Right ventricle myocardium inferior (tissue), 1 donor: ENCODE measurements around the gene POU6F1. TPM values are rescaled to one million over a fixed set of nuclear protein-coding genes. Genes with fewer than 3 reads are reported as not detected.

Experiments used
- ATAC-seq: fragments of 200-7000 bp; cut with Tn5 transposase; one replicate; pipeline ENCODE4 v1.9.1; 2020; ENCODE audit warnings: mild to moderate bottlenecking, moderate library complexity
- DNase-seq: peaks from one replicate; pipeline ENCODE4 v3.0.0; 2021; ENCODE audit errors: missing footprints
- intact Hi-C: fragments of 100-400 bp; cut with DNase I; formaldehyde crosslinking; loops from one replicate; pipeline ENCODE4 v1.11.0; 2022
- total RNA-seq: library from RNA; stranded (reverse); fragmentation: NEBNext Ultra II Directional; extraction: Animal tissue kit (Norgen Biotek cat#: 25700); gene quantifications from one replicate; pipeline ENCODE4 v1.2.1, GENCODE V29; 2021
- donor health status: DM: no; HTN: yes; CAD: no; lungs with severe emphysema.

The POU6F1 gene
- total RNA-seq, 1 donor from 2014 or later, result 8.6 TPM

- DNase-seq (no peak), ATAC-seq (peak; percentile 74)
- intact Hi-C loops, result no loop called here
Measured at GRCh38 chr12:51183816-51184215, 34.0 kb downstream of the POU6F1 start.

- no peak for DNase-seq
- no peak for ATAC-seq
- intact Hi-C loops, result no loop called here
Measured at GRCh38 chr12:51183349-51183748, 34.5 kb downstream of the POU6F1 start.

GRCh38 chr12:51181558-51181957 lies 36.3 kb downstream of the POU6F1 start:
- DNase-seq (no peak), ATAC-seq (no peak)
- intact Hi-C loops, result no loop called here

- no peak for DNase-seq
- intact Hi-C loops, result no loop called here
- ATAC-seq, result no peak
Measured at GRCh38 chr12:51177897-51178296, 40.0 kb downstream of the POU6F1 start.

- no peak for DNase-seq
Measured at GRCh38 chr12:51174501-51174900, 43.4 kb downstream of the POU6F1 start.

GRCh38 chr12:51172515-51173431 lies 45.1 kb downstream of the POU6F1 start, which contains the start of gene TFCP2:
TSS of gene TFCP2 (minus strand) at chr12:51173135. CDS start at chr12:51172422, 713 bp downstream.
- intact Hi-C loops, result loop anchor here (2.0 to 5.0 kb wide), 3 partner anchors 45 to 90 kb away; partner anchors contain the start of genes CSRNP2, DAZAP2 and POU6F1
- peak; percentile 99 for ATAC-seq
- DNase-seq, result peak; percentile 99

More at GRCh38 chr12:51174501-51174900, 43.4 kb downstream of the POU6F1 start:
- no peak for ATAC-seq
- intact Hi-C loops, result loop anchor here (5.0 kb wide), 1 partner anchor 43 kb away; the partner anchor contains the start of gene POU6F1

- ATAC-seq, result peak; percentile 3
- intact Hi-C loops, result loop anchor here (2.0 to 5.0 kb wide), 3 partner anchors 45 to 89 kb away; partner anchors contain the start of genes CSRNP2, DAZAP2 and POU6F1
Measured at GRCh38 chr12:51171884-51172514, 45.9 kb downstream of the POU6F1 start.

GRCh38 chr12:51163795-51164194 lies 54.1 kb downstream of the POU6F1 start:
- intact Hi-C loops, result no loop called here
- DNase-seq, result no peak
- ATAC-seq, result no peak

More at GRCh38 chr12:51171884-51172514, 45.9 kb downstream of the POU6F1 start:
- DNase-seq, result no peak

GRCh38 chr12:51162217-51162616 lies 55.6 kb downstream of the POU6F1 start:
- DNase-seq (no peak), ATAC-seq (no peak)
- intact Hi-C loops, result no loop called here

- ATAC-seq (peak; percentile 26), DNase-seq (no peak)
- intact Hi-C loops, result no loop called here
Measured at GRCh38 chr12:51160814-51161459, 56.9 kb downstream of the POU6F1 start.

- ATAC-seq, result no peak
- DNase-seq, result no peak
- intact Hi-C loops, result no loop called here
Measured at GRCh38 chr12:51156245-51156765, 61.6 kb downstream of the POU6F1 start.

- ATAC-seq, result no peak
- DNase-seq, result no peak
- intact Hi-C loops, result no loop called here
Measured at GRCh38 chr12:51152953-51153352, 64.9 kb downstream of the POU6F1 start.

- intact Hi-C loops, result no loop called here
- no peak for DNase-seq
- ATAC-seq, result no peak
Measured at GRCh38 chr12:51150777-51151176, 67.1 kb downstream of the POU6F1 start.

GRCh38 chr12:51147309-51147708 lies 70.6 kb downstream of the POU6F1 start:
- DNase-seq (no peak), ATAC-seq (no peak)
- intact Hi-C loops, result no loop called here

- intact Hi-C loops, result no loop called here
- DNase-seq (no peak), ATAC-seq (no peak)
Measured at GRCh38 chr12:51139292-51139844, 78.5 kb downstream of the POU6F1 start.
